ENCODE data around the gene ERC1. TPM values are rescaled to one million over a fixed set of nuclear protein-coding genes. Genes with fewer than 3 reads are reported as not detected.
A peak's percentile ranks its signal among the peaks of the same experiment; 100 is the strongest.

ERC1 gene
- total and polyA plus RNA-seq, 5 experiments from 2014 or later: 14.0 to 51.9 (median 22.5) TPM

- ATAC-seq (no peak), DNase-seq (no peak)
- H3K4me1 Mint-ChIP-seq: peaks cover 0 to 3% (median 0%) of the 10 kb centered on the region in 4 donors
- H3K27ac Mint-ChIP-seq: peak overlapping the region in 1 of 10 donors; percentile 43
- H3K9me3 Mint-ChIP-seq: no peaks in the 10 kb centered on the region
- H3K27me3 Mint-ChIP-seq: no peaks in the 10 kb centered on the region
- POLR2A ChIA-PET: interaction anchor here (0.6 kb wide), 1 partner anchor 16 kb away, joined by 6 read pairs; no protein-coding TSS in a partner anchor
- peaks cover 0 to 29% (median 17%) of the 10 kb centered on the region in 3 donors for H3K36me3 Mint-ChIP-seq
- peak overlapping the region in 1 of 10 donors; percentile 12 for H3K4me3 Mint-ChIP-seq
Measured at GRCh38 chr12:1463073-1463905, 472.3 kb downstream of the ERC1 start.

- H3K27ac Mint-ChIP-seq: no peak overlapping the region
- H3K27me3 Mint-ChIP-seq: no peaks in the 10 kb centered on the region
- POLR2A ChIA-PET: no interaction called here
- ATAC-seq (no peak), DNase-seq (no peak)
- H3K4me1 Mint-ChIP-seq: peaks cover 0 to 3% (median 0%) of the 10 kb centered on the region in 4 donors
- H3K4me3 Mint-ChIP-seq: no peak overlapping the region
- H3K36me3 Mint-ChIP-seq: peaks cover 0 to 30% (median 13%) of the 10 kb centered on the region in 3 donors
- no peaks in the 10 kb centered on the region for H3K9me3 Mint-ChIP-seq
Measured at GRCh38 chr12:1464925-1465324, 473.9 kb downstream of the ERC1 start.

GRCh38 chr12:1465990-1466389, 475.0 kb downstream of the ERC1 start:
- H3K27ac Mint-ChIP-seq: no peak overlapping the region
- POLR2A ChIA-PET: no interaction called here
- no peak for DNase-seq
- ATAC-seq: no peak
- no peaks in the 10 kb centered on the region for H3K9me3 Mint-ChIP-seq
- H3K4me1 Mint-ChIP-seq: peaks cover 0 to 1% (median 0%) of the 10 kb centered on the region in 4 donors
- H3K27me3 Mint-ChIP-seq: no peaks in the 10 kb centered on the region
- no peak overlapping the region for H3K4me3 Mint-ChIP-seq
- peaks cover 0 to 28% (median 10%) of the 10 kb centered on the region in 3 donors for H3K36me3 Mint-ChIP-seq

GRCh38 chr12:1466481-1467154, 475.6 kb downstream of the ERC1 start:
- Mint-ChIP-seq H3K27ac (no peak overlapping the region), H3K9me3 (no peaks in the 10 kb centered on the region), H3K4me3 (no peak overlapping the region), H3K4me1 (peaks cover 0 to 1% (median 0%) of the 10 kb centered on the region in 4 donors), H3K36me3 (peaks cover 0 to 25% (median 10%) of the 10 kb centered on the region in 3 donors), H3K27me3 (no peaks in the 10 kb centered on the region)
- POLR2A ChIA-PET: no interaction called here
- no peak for ATAC-seq
- no peak for DNase-seq

GRCh38 chr12:1467710-1468109, 476.7 kb downstream of the ERC1 start:
- no peak overlapping the region for H3K4me3 Mint-ChIP-seq
- no peaks in the 10 kb centered on the region for H3K9me3 Mint-ChIP-seq
- no peak for ATAC-seq
- no peaks in the 10 kb centered on the region for H3K27me3 Mint-ChIP-seq
- H3K4me1 Mint-ChIP-seq: peaks cover 0 to 3% (median 2%) of the 10 kb centered on the region in 4 donors
- POLR2A ChIA-PET: no interaction called here
- H3K36me3 Mint-ChIP-seq: peaks cover 0 to 21% (median 10%) of the 10 kb centered on the region in 3 donors
- H3K27ac Mint-ChIP-seq: no peak overlapping the region
- no peak for DNase-seq

- Mint-ChIP-seq H3K36me3 (peaks cover 0 to 16% (median 9%) of the 10 kb centered on the region in 3 donors), H3K9me3 (no peaks in the 10 kb centered on the region), H3K27me3 (no peaks in the 10 kb centered on the region), H3K4me1 (peaks cover 0 to 7% (median 2%) of the 10 kb centered on the region in 4 donors), H3K27ac (no peak overlapping the region), H3K4me3 (no peak overlapping the region)
- POLR2A ChIA-PET: no interaction called here
- no peak for ATAC-seq
- DNase-seq: no peak
Measured at GRCh38 chr12:1469070-1469469, 478.0 kb downstream of the ERC1 start.

GRCh38 chr12:1470051-1470450, 479.0 kb downstream of the ERC1 start:
- Mint-ChIP-seq H3K36me3 (peaks cover 0 to 12% (median 5%) of the 10 kb centered on the region in 3 donors), H3K4me1 (peaks cover 0 to 7% (median 2%) of the 10 kb centered on the region in 4 donors), H3K9me3 (no peaks in the 10 kb centered on the region), H3K27ac (peak overlapping the region in 1 of 10 donors; percentile 49), H3K27me3 (no peaks in the 10 kb centered on the region), H3K4me3 (no peak overlapping the region)
- ATAC-seq: no peak
- DNase-seq: no peak
- POLR2A ChIA-PET: interaction anchor here (0.7 kb wide), 2 partner anchors 12 to 20 kb away, joined by 3 to 4 read pairs; no protein-coding TSS in a partner anchor

GRCh38 chr12:1471224-1471623, 480.2 kb downstream of the ERC1 start:
- ATAC-seq: no peak
- no peak overlapping the region for H3K4me3 Mint-ChIP-seq
- no peaks in the 10 kb centered on the region for H3K9me3 Mint-ChIP-seq
- no peak overlapping the region for H3K27ac Mint-ChIP-seq
- H3K4me1 Mint-ChIP-seq: peaks cover 0 to 7% (median 2%) of the 10 kb centered on the region in 4 donors
- POLR2A ChIA-PET: no interaction called here
- peaks cover 0 to 3% (median 0%) of the 10 kb centered on the region in 3 donors for H3K36me3 Mint-ChIP-seq
- no peak for DNase-seq
- no peaks in the 10 kb centered on the region for H3K27me3 Mint-ChIP-seq

GRCh38 chr12:1473418-1473817, 482.4 kb downstream of the ERC1 start:
- Mint-ChIP-seq H3K27me3 (no peaks in the 10 kb centered on the region), H3K9me3 (no peaks in the 10 kb centered on the region), H3K4me1 (peaks cover 0 to 7% (median 2%) of the 10 kb centered on the region in 4 donors), H3K27ac (peak overlapping the region in 8 of 10 donors; percentile 33 to 91 (median 72)), H3K36me3 (peaks cover 0 to 2% (median 0%) of the 10 kb centered on the region in 3 donors), H3K4me3 (peak overlapping the region in 7 of 10 donors; percentile 55 to 80 (median 66))
- peak in 6 of 10 donors; percentile 22 to 46 (median 30) for DNase-seq
- POLR2A ChIA-PET: interaction anchor here (0.9 kb wide), 1 partner anchor 38 kb away, joined by 3 read pairs; no protein-coding TSS in a partner anchor
- peak; percentile 80 to 96 for ATAC-seq

GRCh38 chr12:1474041-1474573, 483.1 kb downstream of the ERC1 start:
- POLR2A ChIA-PET: no interaction called here
- peaks cover 0 to 2% (median 0%) of the 10 kb centered on the region in 3 donors for H3K36me3 Mint-ChIP-seq
- no peaks in the 10 kb centered on the region for H3K9me3 Mint-ChIP-seq
- H3K4me3 Mint-ChIP-seq: no peak overlapping the region
- ATAC-seq (no peak), DNase-seq (no peak)
- no peaks in the 10 kb centered on the region for H3K27me3 Mint-ChIP-seq
- no peak overlapping the region for H3K27ac Mint-ChIP-seq
- peaks cover 0 to 7% (median 2%) of the 10 kb centered on the region in 4 donors for H3K4me1 Mint-ChIP-seq

GRCh38 chr12:1474574-1475153, 483.6 kb downstream of the ERC1 start:
- Mint-ChIP-seq H3K36me3 (peaks cover 0 to 1% (median 0%) of the 10 kb centered on the region in 3 donors), H3K4me3 (no peak overlapping the region), H3K4me1 (peaks cover 0 to 7% (median 2%) of the 10 kb centered on the region in 4 donors), H3K27me3 (no peaks in the 10 kb centered on the region), H3K27ac (no peak overlapping the region), H3K9me3 (no peaks in the 10 kb centered on the region)
- ATAC-seq: no peak
- DNase-seq: no peak
- POLR2A ChIA-PET: no interaction called here

- no peaks in the 10 kb centered on the region for H3K9me3 Mint-ChIP-seq
- no peaks in the 10 kb centered on the region for H3K27me3 Mint-ChIP-seq
- ATAC-seq (no peak), DNase-seq (no peak)
- no peak overlapping the region for H3K4me3 Mint-ChIP-seq
- peaks cover 0 to 1% (median 0%) of the 10 kb centered on the region in 4 donors for H3K4me1 Mint-ChIP-seq
- POLR2A ChIA-PET: no interaction called here
- H3K36me3 Mint-ChIP-seq: peaks cover 0 to 8% (median 1%) of the 10 kb centered on the region in 3 donors
- H3K27ac Mint-ChIP-seq: peak overlapping the region in 1 of 10 donors; percentile 23
Measured at GRCh38 chr12:1479645-1480044, 488.6 kb downstream of the ERC1 start.
